ENCODE measurements around the gene SYT14.

DNA sequence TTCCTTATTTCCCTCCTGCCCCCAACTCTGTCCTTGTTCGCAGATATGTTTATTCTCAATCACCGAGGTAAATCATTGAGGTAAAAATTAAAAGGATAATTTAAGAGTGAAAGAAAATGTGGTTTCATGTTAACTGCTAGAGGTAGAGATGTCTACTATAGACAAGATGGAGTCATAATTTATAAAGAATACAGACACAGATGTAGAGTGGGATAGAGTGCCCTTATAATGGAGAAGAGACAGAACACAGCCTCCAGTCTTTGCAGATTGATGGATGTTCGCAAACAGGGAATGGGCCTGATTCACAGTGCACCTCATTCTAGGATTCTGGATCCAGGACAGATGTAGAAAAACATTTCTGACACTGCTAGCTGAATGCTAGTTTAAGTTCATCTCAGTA, 155.4 kb downstream of the SYT14 start:
- TF ChIP-seq, protein P1, sequence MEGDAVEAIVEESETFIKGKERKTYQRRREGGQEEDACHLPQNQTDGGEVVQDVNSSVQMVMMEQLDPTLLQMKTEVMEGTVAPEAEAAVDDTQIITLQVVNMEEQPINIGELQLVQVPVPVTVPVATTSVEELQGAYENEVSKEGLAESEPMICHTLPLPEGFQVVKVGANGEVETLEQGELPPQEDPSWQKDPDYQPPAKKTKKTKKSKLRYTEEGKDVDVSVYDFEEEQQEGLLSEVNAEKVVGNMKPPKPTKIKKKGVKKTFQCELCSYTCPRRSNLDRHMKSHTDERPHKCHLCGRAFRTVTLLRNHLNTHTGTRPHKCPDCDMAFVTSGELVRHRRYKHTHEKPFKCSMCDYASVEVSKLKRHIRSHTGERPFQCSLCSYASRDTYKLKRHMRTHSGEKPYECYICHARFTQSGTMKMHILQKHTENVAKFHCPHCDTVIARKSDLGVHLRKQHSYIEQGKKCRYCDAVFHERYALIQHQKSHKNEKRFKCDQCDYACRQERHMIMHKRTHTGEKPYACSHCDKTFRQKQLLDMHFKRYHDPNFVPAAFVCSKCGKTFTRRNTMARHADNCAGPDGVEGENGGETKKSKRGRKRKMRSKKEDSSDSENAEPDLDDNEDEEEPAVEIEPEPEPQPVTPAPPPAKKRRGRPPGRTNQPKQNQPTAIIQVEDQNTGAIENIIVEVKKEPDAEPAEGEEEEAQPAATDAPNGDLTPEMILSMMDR (IDR thresholded peaks at IDR 0.05; ENCODE audit: insufficient read depth, low read length): no peak
- TF ChIP-seq POLR2AphosphoS5 (IDR thresholded peaks at IDR 0.05; ENCODE audit: low read depth) (no peak), GABPA (IDR thresholded peaks at IDR 0.05; ENCODE audit: low read depth) (no peak), SPI1 (IDR thresholded peaks at IDR 0.05; ENCODE audit: borderline replicate concordance, low read depth) (no peak)
- TF ChIP-seq, protein P2, sequence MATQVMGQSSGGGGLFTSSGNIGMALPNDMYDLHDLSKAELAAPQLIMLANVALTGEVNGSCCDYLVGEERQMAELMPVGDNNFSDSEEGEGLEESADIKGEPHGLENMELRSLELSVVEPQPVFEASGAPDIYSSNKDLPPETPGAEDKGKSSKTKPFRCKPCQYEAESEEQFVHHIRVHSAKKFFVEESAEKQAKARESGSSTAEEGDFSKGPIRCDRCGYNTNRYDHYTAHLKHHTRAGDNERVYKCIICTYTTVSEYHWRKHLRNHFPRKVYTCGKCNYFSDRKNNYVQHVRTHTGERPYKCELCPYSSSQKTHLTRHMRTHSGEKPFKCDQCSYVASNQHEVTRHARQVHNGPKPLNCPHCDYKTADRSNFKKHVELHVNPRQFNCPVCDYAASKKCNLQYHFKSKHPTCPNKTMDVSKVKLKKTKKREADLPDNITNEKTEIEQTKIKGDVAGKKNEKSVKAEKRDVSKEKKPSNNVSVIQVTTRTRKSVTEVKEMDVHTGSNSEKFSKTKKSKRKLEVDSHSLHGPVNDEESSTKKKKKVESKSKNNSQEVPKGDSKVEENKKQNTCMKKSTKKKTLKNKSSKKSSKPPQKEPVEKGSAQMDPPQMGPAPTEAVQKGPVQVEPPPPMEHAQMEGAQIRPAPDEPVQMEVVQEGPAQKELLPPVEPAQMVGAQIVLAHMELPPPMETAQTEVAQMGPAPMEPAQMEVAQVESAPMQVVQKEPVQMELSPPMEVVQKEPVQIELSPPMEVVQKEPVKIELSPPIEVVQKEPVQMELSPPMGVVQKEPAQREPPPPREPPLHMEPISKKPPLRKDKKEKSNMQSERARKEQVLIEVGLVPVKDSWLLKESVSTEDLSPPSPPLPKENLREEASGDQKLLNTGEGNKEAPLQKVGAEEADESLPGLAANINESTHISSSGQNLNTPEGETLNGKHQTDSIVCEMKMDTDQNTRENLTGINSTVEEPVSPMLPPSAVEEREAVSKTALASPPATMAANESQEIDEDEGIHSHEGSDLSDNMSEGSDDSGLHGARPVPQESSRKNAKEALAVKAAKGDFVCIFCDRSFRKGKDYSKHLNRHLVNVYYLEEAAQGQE (IDR thresholded peaks at IDR 0.05; ENCODE audit: insufficient replicate concordance, low read depth): no peak

Measured in HL-60 (cell line).